WTC11 (cell line): ENCODE measurements around the gene KIF2C. TPM values are rescaled to one million over a fixed set of nuclear protein-coding genes. Genes with fewer than 3 reads are reported as not detected.

ENCODE experiments used
- ATAC-seq: fragments of 200-7000 bp; cut with Tn5 transposase; 2 replicates; pipeline ENCODE4 v1.10.0; 2021; ENCODE audit warnings: mild to moderate bottlenecking, moderate library complexity
- CTCF ChIA-PET: fragments of 300-600 bp; sonication (Branson Sonifier 250); formaldehyde crosslinking; loops from one replicate; lab custom pipeline; 2021; ENCODE audit warnings: antibody characterized with exemption; lab: Charles Lee
- POLR2A ChIA-PET: fragments of 350-600 bp; sonication (Branson Sonifier 250); formaldehyde crosslinking; loops from one replicate; lab custom pipeline; 2021; ENCODE audit warnings: antibody characterized with exemption; lab: Charles Lee
- DNase-seq: peaks from one replicate; pipeline ENCODE4 v3.0.0; 2021; ENCODE audit warnings: low spot score
- H3K27ac Mint-ChIP-seq: 2 replicates; pipeline ENCODE4 v1.8.0; 2021; ENCODE audit warnings: mixed read lengths
- H3K27me3 Mint-ChIP-seq: 2 replicates; pipeline ENCODE4 v1.8.0; 2021; ENCODE audit warnings: low read depth, mild to moderate bottlenecking, moderate library complexity, mixed read lengths
- H3K36me3 Mint-ChIP-seq: 2 replicates; pipeline ENCODE4 v1.8.0; 2021; ENCODE audit warnings: mixed read lengths
- H3K4me1 Mint-ChIP-seq: 2 replicates; pipeline ENCODE4 v1.8.0; 2022; ENCODE audit warnings: mixed read lengths
- H3K4me3 Mint-ChIP-seq: 2 replicates; pipeline ENCODE4 v1.8.0; 2021; ENCODE audit warnings: mild to moderate bottlenecking, moderate library complexity, mixed read lengths
- H3K9me3 Mint-ChIP-seq: 2 replicates; pipeline ENCODE4 v1.8.0; 2021; ENCODE audit warnings: mixed read lengths
- ARID4B ChIP-seq: sonication (generic); formaldehyde crosslinking; IDR thresholded peaks from 2 replicates; pipeline ENCODE4 v1.8.0; 2023; ENCODE audit warnings: missing genetic modification reagents, mild to moderate bottlenecking, borderline replicate concordance
- ATF6 ChIP-seq: sonication (generic); formaldehyde crosslinking; IDR thresholded peaks from 2 replicates; pipeline ENCODE4 v1.8.1; 2023; ENCODE audit warnings: mild to moderate bottlenecking, missing genetic modification reagents
- E2F1 ChIP-seq: sonication (generic); formaldehyde crosslinking; IDR thresholded peaks from 2 replicates; pipeline ENCODE4 v1.8.0; 2022; ENCODE audit warnings: mild to moderate bottlenecking, missing genetic modification reagents
- EMX1 ChIP-seq: fragments of 250-450 bp; sonication (Bioruptor Pico); IDR thresholded peaks from 2 replicates; pipeline ENCODE4 v1.8.0; 2021; ENCODE audit warnings: mild to moderate bottlenecking
- FOXP4 ChIP-seq: sonication (generic); formaldehyde crosslinking; IDR thresholded peaks from 2 replicates; pipeline ENCODE4 v1.8.0; 2022; ENCODE audit warnings: mild to moderate bottlenecking, missing genetic modification reagents
- HMGXB4 ChIP-seq: sonication (generic); formaldehyde crosslinking; IDR thresholded peaks from 2 replicates; pipeline ENCODE4 v1.8.1; 2023; ENCODE audit warnings: mild to moderate bottlenecking, moderate library complexity, missing genetic modification reagents
- IRF1 ChIP-seq: sonication (generic); formaldehyde crosslinking; IDR thresholded peaks from 2 replicates; pipeline ENCODE4 v1.8.0; 2023; ENCODE audit warnings: missing genetic modification reagents
- JUN ChIP-seq: sonication (generic); formaldehyde crosslinking; IDR thresholded peaks from 2 replicates; pipeline ENCODE4 v1.8.0; 2023; ENCODE audit warnings: mild to moderate bottlenecking, missing genetic modification reagents
- MAX ChIP-seq: sonication (generic); formaldehyde crosslinking; IDR thresholded peaks from 2 replicates; pipeline ENCODE4 v1.8.0; 2022; ENCODE audit warnings: mild to moderate bottlenecking, missing genetic modification reagents
- OVOL2 ChIP-seq: fragments of 250-450 bp; sonication (Bioruptor Pico); IDR thresholded peaks from 2 replicates; pipeline ENCODE4 v1.9.0; 2021; ENCODE audit warnings: mild to moderate bottlenecking, borderline replicate concordance
- SP1 ChIP-seq: sonication (generic); formaldehyde crosslinking; conservative IDR thresholded peaks from 2 replicates; pipeline ENCODE4 v1.8.1; 2022; ENCODE audit warnings: missing genetic modification reagents
- TEAD4 ChIP-seq: sonication (generic); formaldehyde crosslinking; IDR thresholded peaks from 2 replicates; pipeline ENCODE4 v1.8.0; 2022; ENCODE audit warnings: mild to moderate bottlenecking, missing genetic modification reagents
- USF1 ChIP-seq: sonication (generic); formaldehyde crosslinking; IDR thresholded peaks from 2 replicates; pipeline ENCODE4 v1.8.0; 2022; ENCODE audit warnings: mild to moderate bottlenecking, missing genetic modification reagents
- ZNF138 ChIP-seq: sonication (generic); formaldehyde crosslinking; conservative IDR thresholded peaks from 2 replicates; pipeline ENCODE4 v1.8.1; 2022; ENCODE audit warnings: mild to moderate bottlenecking, moderate library complexity, missing genetic modification reagents
- ZNF263 ChIP-seq: sonication (generic); formaldehyde crosslinking; IDR thresholded peaks from 2 replicates; pipeline ENCODE4 v1.8.1; 2022; ENCODE audit warnings: low read depth, mild to moderate bottlenecking, moderate library complexity, missing genetic modification reagents
- ZNF425 ChIP-seq: fragments of 250-450 bp; sonication (Bioruptor Pico); conservative IDR thresholded peaks from 2 replicates; pipeline ENCODE4 v1.9.0; 2021; ENCODE audit warnings: mild to moderate bottlenecking
- total RNA-seq: library from RNA; stranded (reverse); gene quantifications from 3 replicates; pipeline ENCODE4 v1.2.3, GENCODE V29; 2021

Gene KIF2C
- total RNA-seq, 1 experiment from 2014 or later = 93.8 TPM

GRCh38 chr1:44784094-44785028 is 44.7 kb downstream of the KIF2C start (continued):
- TF ChIP-seq EMX1 (no peak), E2F1 (CRISPR knock-in tag) (peak; percentile 53; the same call in 1 of the 2 replicates), MAX (CRISPR knock-in tag) (peak; percentile 95), TEAD4 (0 out of 2 replicates have a peak, but pooled peaks have one; percentile 36), FOXP4 (CRISPR knock-in tag) (peak; percentile 87), IRF1 (no peak), HMGXB4 (peak; percentile 58; the same call in 1 of the 2 replicates), USF1 (CRISPR knock-in tag) (peak; percentile 23; the same call in 1 of the 2 replicates), ARID4B (CRISPR knock-in tag) (0 out of 2 replicates have a peak, but pooled peaks have one; percentile 29), JUN (CRISPR knock-in tag) (peak; percentile 51; the same call in 1 of the 2 replicates), SP1 (CRISPR knock-in tag) (0 out of 2 replicates have a peak, but pooled peaks have one; percentile 49)
- TF ChIP-seq, all 79 proteins: peak for 27

GRCh38 chr1:44785029-44785380 is 45.4 kb downstream of the KIF2C start:
- ATAC-seq = no peak
- TF ChIP-seq ZNF263 (CRISPR knock-in tag) (no peak), ZNF425 (CRISPR knock-in tag) (no peak), OVOL2 (no peak), ZNF138 (CRISPR knock-in tag) (no peak), ATF6 (CRISPR knock-in tag) (no peak), IRF1 (no peak)
- Mint-ChIP-seq H3K27me3 (peaks cover 12% of the 10 kb centered on the region), H3K4me3 (peak overlapping the region; percentile 59), H3K9me3 (no peaks in the 10 kb centered on the region), H3K36me3 (peaks cover 5% of the 10 kb centered on the region), H3K27ac (no peak overlapping the region), H3K4me1 (peaks cover 32% of the 10 kb centered on the region)
- no peak for DNase-seq
- ChIA-PET POLR2A (interaction anchor here (0.7 to 2.7 kb wide), 6 partner anchors 9 to 63 kb away, joined by 3 to 19 read pairs (median 6); partner anchors contain the start of genes PLK3 and RPS8), CTCF (interaction anchor here (0.6 to 3.3 kb wide), 18 partner anchors 8 to 234 kb away, joined by 3 to 21 read pairs (median 4); partner anchors contain the start of genes BTBD19, HECTD3, PLK3 and RNU5D-1)
